ENCODE data around the gene KLK8. TPM values are rescaled to one million over a fixed set of nuclear protein-coding genes. Genes with fewer than 3 reads are reported as not detected.

KLK8 gene
- polyA plus RNA-seq, 1 of the 3 experiments (the other 2 are of a cell fraction): not detected

GRCh38 chr19:51027126-51027806, 25.9 kb upstream of the KLK8 start:
- peak; percentile 28 for DNase-seq
- H3K4me3 ChIP-seq (ENCODE audit: low read depth in 2 of 2, low read length in 1 of 2): no peak overlapping the region
- H3F3A ChIP-seq (replicated peaks; ENCODE audit: insufficient read depth): no peaks in the 10 kb centered on the region
- H3K9ac ChIP-seq: no peak overlapping the region
- no peak overlapping the region for H3K4me2 ChIP-seq
- H3K27ac ChIP-seq (ENCODE audit: low read depth in 2 of 2, low read length in 1 of 2): no peak overlapping the region
- H3K4me1 ChIP-seq (ENCODE audit: control insufficient read depth in 1 of 2, insufficient read depth in 2 of 2, low read depth in 1 of 2, low read length in 1 of 2): no peaks in the 10 kb centered on the region
- peaks cover 71% of the 10 kb centered on the region for H3K27me3 ChIP-seq (ENCODE audit: insufficient read depth)
- TF ChIP-seq TEAD4 (IDR thresholded peaks at IDR 0.05; ENCODE audit: borderline replicate concordance, insufficient read depth) (no peak), EZH2phosphoT487 (IDR thresholded peaks at IDR 0.05; ENCODE audit: borderline replicate concordance, low read depth) (no peak), CTCF (IDR thresholded peaks at IDR 0.05) (no peak)
- H4K20me1 ChIP-seq (ENCODE audit: insufficient read depth): no peaks in the 10 kb centered on the region
- WGBS (ENCODE audit: low lambda C conversion rate): 22% methylated on average over 9 of the region's 14 CpGs
- H3K36me3 ChIP-seq (replicated peaks in 1 of 2; ENCODE audit: control insufficient read depth in 1 of 2, insufficient read depth in 2 of 2, low read length in 1 of 2): no peaks in the 10 kb centered on the region
- H3K9me3 ChIP-seq: no peaks in the 10 kb centered on the region
- POLR2A ChIA-PET: no interaction called here
- CTCF ChIA-PET: interaction anchor here (1.6 kb wide), 1 partner anchor 10 kb away, joined by 6 read pairs; no protein-coding TSS in a partner anchor
- no peaks in the 10 kb centered on the region for H3K9me2 ChIP-seq
- H3K79me2 ChIP-seq (ENCODE audit: insufficient read depth): no peaks in the 10 kb centered on the region
- no peak overlapping the region for H2AFZ ChIP-seq (ENCODE audit: low read depth)

- H3K9me3 ChIP-seq: no peaks in the 10 kb centered on the region
- no peaks in the 10 kb centered on the region for H4K20me1 ChIP-seq (ENCODE audit: insufficient read depth)
- H3K9me2 ChIP-seq: no peaks in the 10 kb centered on the region
- POLR2A ChIA-PET: no interaction called here
- no peak within 1 kb of the TSS for H2AFZ ChIP-seq (ENCODE audit: low read depth)
- H3K4me2 ChIP-seq: no peak within 1 kb of the TSS
- no peaks in the 10 kb centered on the region for H3K4me1 ChIP-seq (ENCODE audit: control insufficient read depth in 1 of 2, insufficient read depth in 2 of 2, low read depth in 1 of 2, low read length in 1 of 2)
- no peak within 1 kb of the TSS for H3K4me3 ChIP-seq (ENCODE audit: low read depth in 2 of 2, low read length in 1 of 2)
- no peak within 1 kb of the TSS for H3K27ac ChIP-seq (ENCODE audit: low read depth in 2 of 2, low read length in 1 of 2)
- DNase-seq: no peak
- no peak within 1 kb of the TSS for H3K9ac ChIP-seq
- H3K79me2 ChIP-seq (ENCODE audit: insufficient read depth): no peaks in the 10 kb centered on the region
- H3K36me3 ChIP-seq (replicated peaks in 1 of 2; ENCODE audit: control insufficient read depth in 1 of 2, insufficient read depth in 2 of 2, low read length in 1 of 2): no peaks in the 10 kb centered on the region
- CTCF ChIA-PET: no interaction called here
- peaks cover 78% of the 10 kb centered on the region for H3K27me3 ChIP-seq (ENCODE audit: insufficient read depth)
- no peak for TF ChIP-seq POLR2AphosphoS5 (IDR thresholded peaks at IDR 0.05; ENCODE audit: low read depth, low read length)
- no peak for TF ChIP-seq TAF1 (IDR thresholded peaks at IDR 0.05; ENCODE audit: borderline replicate concordance, low read depth, low read length)
- TF ChIP-seq SMC3 (IDR thresholded peaks at IDR 0.05; ENCODE audit: low read depth, low read length): no peak
- no peak for TF ChIP-seq TEAD4 (IDR thresholded peaks at IDR 0.05; ENCODE audit: borderline replicate concordance, insufficient read depth)
- no peak for TF ChIP-seq GABPA (IDR thresholded peaks at IDR 0.05; ENCODE audit: low read depth)
- no peak for TF ChIP-seq RAD21 (IDR thresholded peaks at IDR 0.05; ENCODE audit: low read length)
- no peak for TF ChIP-seq JUND (IDR thresholded peaks at IDR 0.05)
- TF ChIP-seq USF1 (IDR thresholded peaks at IDR 0.05; ENCODE audit: borderline replicate concordance, low read depth): no peak
- TF ChIP-seq YY1 (IDR thresholded peaks at IDR 0.05; ENCODE audit: low read depth): no peak
- no peak for TF ChIP-seq FOSL2 (IDR thresholded peaks at IDR 0.05; ENCODE audit: borderline replicate concordance, low read depth)
- TF ChIP-seq CHD2 (IDR thresholded peaks at IDR 0.05; ENCODE audit: low read length, partially characterized antibody): no peak
- TF ChIP-seq EZH2phosphoT487 (IDR thresholded peaks at IDR 0.05; ENCODE audit: borderline replicate concordance, low read depth): no peak
- TF ChIP-seq RCOR1 (IDR thresholded peaks at IDR 0.05; ENCODE audit: low read length): no peak
- no peak for TF ChIP-seq MAX (IDR thresholded peaks at IDR 0.05; ENCODE audit: low read depth)
- no peak for TF ChIP-seq NRF1 (IDR thresholded peaks at IDR 0.05; ENCODE audit: low read depth, low read length)
- TF ChIP-seq RFX5 (IDR thresholded peaks at IDR 0.05; ENCODE audit: low read length): no peak
- no peak for TF ChIP-seq TCF12 (IDR thresholded peaks at IDR 0.05)
- TF ChIP-seq EP300 (IDR thresholded peaks at IDR 0.05; ENCODE audit: borderline replicate concordance in 1 of 2, low read depth in 1 of 2, low read length in 1 of 2): no peak
- TF ChIP-seq CTCF (IDR thresholded peaks at IDR 0.05): no peak
- WGBS (ENCODE audit: low lambda C conversion rate): 0% methylated on average over 1 of the region's 11 CpGs
- H3F3A ChIP-seq (replicated peaks; ENCODE audit: insufficient read depth): no peaks in the 10 kb centered on the region
These were observed 25.1 kb upstream of the KLK8 start, which contains the start of gene KLK11 for GRCh38 chr19:51026554-51026831. KLK11 (minus strand) TSS chr19:51026616; CDS start chr19:51025631, 985 bp downstream.

Data from SK-N-SH (cell line).